Measurements from ENCODE around the gene MRPL40. TPM values are rescaled to one million over a fixed set of nuclear protein-coding genes. Genes with fewer than 3 reads are reported as not detected.

MRPL40 gene
- total and polyA plus RNA-seq, 2 donors (not counting 3 experiments of a cell fraction or from before 2014, with no cell fraction given): 17.5 to 27.4 TPM

DNA sequence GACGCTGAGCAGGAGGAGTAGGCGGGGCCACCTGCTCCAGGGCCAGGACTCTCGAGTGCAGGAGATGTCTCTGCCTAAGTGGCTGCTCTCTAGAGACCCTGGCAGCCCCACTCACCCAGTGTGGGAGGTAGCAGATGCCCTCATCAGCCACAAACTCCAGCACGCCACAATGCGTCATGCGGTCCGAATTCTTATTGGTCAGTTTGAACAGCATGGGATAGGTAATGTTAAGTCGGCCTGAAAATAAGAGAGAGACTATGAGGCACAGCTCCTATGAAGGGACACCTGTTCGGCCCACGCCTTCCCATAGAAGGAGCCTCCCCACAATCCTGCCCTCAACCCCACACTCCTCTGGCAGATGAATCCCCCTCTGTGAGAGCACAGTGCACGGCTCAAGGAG is 39.2 kb downstream of the MRPL40 start:
- dilution Hi-C loops (cut with MboI; ENCODE audit: extremely low pct_ligation_motif_present, low sequenced_read_pairs): no loop called here
- no peaks in the 10 kb centered on the region for H3K27me3 ChIP-seq (ENCODE audit: control insufficient read depth in 2 of 2, insufficient read depth in 2 of 2, low read length in 2 of 2)
- no peaks in the 10 kb centered on the region for H3K9me3 ChIP-seq (replicated peaks; ENCODE audit: control insufficient read depth, insufficient read depth, low read length)
- H3K4me2 ChIP-seq (ENCODE audit: insufficient read depth, low read length): no peak overlapping the region
- H4K20me1 ChIP-seq (replicated peaks; ENCODE audit: control insufficient read depth, extremely low read depth, insufficient read depth, low read length): peaks cover 2% of the 10 kb centered on the region
- H3K9ac ChIP-seq (replicated peaks; ENCODE audit: extremely low read depth, insufficient read depth, low read length): no peak overlapping the region
- no TSS peak for BruUV-seq (replicated peaks)
- ChIA-PET POLR2A (no interaction called here), CTCF (interaction anchor here (4.9 kb wide), 1 partner anchor 158 kb away, joined by 38 read pairs; no protein-coding TSS in a partner anchor)
- no peak for FAIRE-seq
- intact Hi-C loops (cut with micrococcal nuclease): loop anchor here (10.0 kb wide), 1 partner anchor 243 kb away; the partner anchor contains the start of gene SEPTIN5
- no peaks in the 10 kb centered on the region for H3K9me1 ChIP-seq (replicated peaks; ENCODE audit: control insufficient read depth, extremely low read depth, insufficient read depth, low read length)
- peaks cover 35% of the 10 kb centered on the region for H3K79me2 ChIP-seq (ENCODE audit: control insufficient read depth, insufficient read depth, low read length)
- no peak for DNase-seq (ENCODE audit: low read depth, low spot score)
- TF ChIP-seq MAX (IDR thresholded peaks at IDR 0.05; ENCODE audit: insufficient read depth, insufficient read length) (no peak), MYC (IDR thresholded peaks at IDR 0.05; ENCODE audit: low read depth, low read length) (no peak), POLR2A (IDR thresholded peaks at IDR 0.05; ENCODE audit: low read depth, low read length) (no peak), GATA2 (IDR thresholded peaks at IDR 0.05; ENCODE audit: insufficient read depth, insufficient read length, low read depth, low read length) (no peak), FOS (IDR thresholded peaks at IDR 0.05; ENCODE audit: borderline replicate concordance, insufficient read depth, low read length) (no peak), JUN (IDR thresholded peaks at IDR 0.05; ENCODE audit: borderline replicate concordance, insufficient read depth, insufficient read length, low read depth) (no peak), POLR2AphosphoS5 (IDR thresholded peaks at IDR 0.05; ENCODE audit: insufficient read depth, low read depth, low read length) (no peak), EZH2 (IDR thresholded peaks at IDR 0.05; ENCODE audit: borderline replicate concordance, low read depth, low read length, severe bottlenecking) (no peak)
- TF ChIP-seq, protein P1, sequence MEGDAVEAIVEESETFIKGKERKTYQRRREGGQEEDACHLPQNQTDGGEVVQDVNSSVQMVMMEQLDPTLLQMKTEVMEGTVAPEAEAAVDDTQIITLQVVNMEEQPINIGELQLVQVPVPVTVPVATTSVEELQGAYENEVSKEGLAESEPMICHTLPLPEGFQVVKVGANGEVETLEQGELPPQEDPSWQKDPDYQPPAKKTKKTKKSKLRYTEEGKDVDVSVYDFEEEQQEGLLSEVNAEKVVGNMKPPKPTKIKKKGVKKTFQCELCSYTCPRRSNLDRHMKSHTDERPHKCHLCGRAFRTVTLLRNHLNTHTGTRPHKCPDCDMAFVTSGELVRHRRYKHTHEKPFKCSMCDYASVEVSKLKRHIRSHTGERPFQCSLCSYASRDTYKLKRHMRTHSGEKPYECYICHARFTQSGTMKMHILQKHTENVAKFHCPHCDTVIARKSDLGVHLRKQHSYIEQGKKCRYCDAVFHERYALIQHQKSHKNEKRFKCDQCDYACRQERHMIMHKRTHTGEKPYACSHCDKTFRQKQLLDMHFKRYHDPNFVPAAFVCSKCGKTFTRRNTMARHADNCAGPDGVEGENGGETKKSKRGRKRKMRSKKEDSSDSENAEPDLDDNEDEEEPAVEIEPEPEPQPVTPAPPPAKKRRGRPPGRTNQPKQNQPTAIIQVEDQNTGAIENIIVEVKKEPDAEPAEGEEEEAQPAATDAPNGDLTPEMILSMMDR (IDR thresholded peaks at IDR 0.05; ENCODE audit: extremely low read depth in 1 of 2, insufficient read depth in 1 of 2, low read depth in 1 of 2, low read length in 2 of 2): no peak
- H3K4me3 ChIP-seq (replicated peaks in 1 of 3; ENCODE audit: insufficient read depth in 1 of 3, low read depth in 1 of 3, low read length in 3 of 3): no peak overlapping the region
- H3K27ac ChIP-seq (ENCODE audit: insufficient read depth, low read depth, low read length): no peak overlapping the region
- H3K4me1 ChIP-seq (ENCODE audit: control insufficient read depth, extremely low read depth, insufficient read depth, low read length): no peaks in the 10 kb centered on the region
- H2AFZ ChIP-seq (ENCODE audit: low read depth, low read length): no peak overlapping the region
- peaks cover 48 to 67% of the 10 kb centered on the region in 2 experiments for H3K36me3 ChIP-seq (ENCODE audit: control insufficient read depth in 2 of 2, extremely low read depth in 1 of 2, insufficient read depth in 2 of 2, low read length in 2 of 2)

All from endothelial cell of umbilical vein (primary cell).